AG04450 (cell line): ENCODE results near the gene BMPR1B. TPM values are rescaled to one million over a fixed set of nuclear protein-coding genes. Genes with fewer than 3 reads are reported as not detected.

ENCODE experiments used
- CTCF ChIA-PET: fragments of 300-600, 350-600 bp; formaldehyde crosslinking; extraction: SDS; loops from one replicate; lab custom pipeline; 2022; ENCODE audit warnings: antibody characterized with exemption, inconsistent platforms; lab: Charles Lee
- POLR2A ChIA-PET: fragments of 350-600 bp; formaldehyde crosslinking; extraction: SDS; loops from one replicate; lab custom pipeline; 2021; ENCODE audit warnings: antibody characterized with exemption, inconsistent platforms; lab: Yijun Ruan, JAX
- DNase-seq: peaks from one replicate; pipeline ENCODE4 v3.0.0-alpha.2; 2011; ENCODE audit warnings: low read depth, low spot score
- H3K27ac ChIP-seq: one replicate; pipeline ENCODE4 v1.5.1; 2012; ENCODE audit warnings: low read depth, low read length, control low read depth
- H3K27me3 ChIP-seq: one replicate; pipeline ENCODE4 v1.6.0; 2012; ENCODE audit warnings: low read length; ENCODE audit not compliant: control insufficient read depth, insufficient read depth
- H3K4me3 ChIP-seq: 2 replicates; pipeline ENCODE4 v1.5.1; 2011; ENCODE audit warnings: mild to moderate bottlenecking, low read depth, low read length, control low read depth
- H3K9me3 ChIP-seq: 2 replicates; pipeline ENCODE4 v1.5.1; 2012; ENCODE audit warnings: low read length; ENCODE audit not compliant: control insufficient read depth, insufficient read depth
- polyA plus RNA-seq: library from polyadenylated mRNA; depleted of rRNA; stranded (reverse); fragments of >200 nt; gene quantifications from 2 replicates; pipeline ENCODE4 v1.2.3, GENCODE V29; 2011
- TF ChIP-seq, protein P1 (sequence below): IDR thresholded peaks from 2 replicates; pipeline ENCODE4 v1.5.1; 2011; ENCODE audit warnings: low read depth, low read length, control low read depth, inconsistent platforms

The BMPR1B gene
- polyA plus RNA-seq, 1 experiment: 0.42 TPM

DNA sequence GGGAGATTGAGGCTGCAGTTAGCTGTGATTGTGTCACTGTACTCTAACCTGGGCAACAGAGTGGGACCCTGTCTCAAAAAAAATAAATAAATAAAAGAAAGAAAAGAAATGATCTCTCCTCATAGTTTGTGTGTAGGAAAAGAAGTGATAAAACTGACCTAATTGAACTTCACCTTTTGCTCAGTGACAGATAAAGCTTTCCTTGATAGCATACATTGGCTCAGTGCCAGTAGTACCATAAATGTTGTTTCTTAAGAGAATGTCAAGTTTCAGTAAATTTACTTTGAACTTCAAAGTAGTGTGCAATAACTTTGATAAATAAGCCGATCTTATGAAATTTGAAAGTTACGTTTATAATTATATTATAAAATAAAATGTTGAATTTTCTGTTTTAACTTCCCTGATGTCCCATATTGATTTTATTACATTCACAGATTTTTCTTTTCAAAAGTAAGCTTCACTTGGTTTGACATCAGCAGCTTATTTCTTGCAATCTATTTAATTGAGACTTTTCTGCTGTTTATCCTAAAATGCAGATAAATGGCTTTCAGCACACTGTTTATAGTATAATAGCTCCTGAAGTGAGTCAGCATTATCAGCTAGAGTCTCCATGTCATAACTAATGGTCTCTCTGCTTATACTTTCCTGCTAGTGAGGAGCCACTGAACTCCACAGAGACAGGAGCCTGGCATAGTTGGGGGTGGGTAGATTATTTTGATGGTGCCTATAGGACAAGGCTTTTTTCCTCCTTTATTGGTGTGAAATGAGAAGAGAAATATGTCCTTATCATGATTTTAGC is 330.1 kb downstream of the BMPR1B start:
- no peak for DNase-seq
- ChIA-PET POLR2A (interaction anchor here (0.6 kb wide), 1 partner anchor 27 kb away, joined by 3 read pairs; no protein-coding TSS in a partner anchor), CTCF (interaction anchor here (1.1 kb wide), 1 partner anchor 36 kb away, joined by 3 read pairs; no protein-coding TSS in a partner anchor)
- Histone ChIP-seq H3K4me3 (no peak overlapping the region), H3K27me3 (no peaks in the 10 kb centered on the region), H3K9me3 (no peaks in the 10 kb centered on the region), H3K27ac (no peak overlapping the region)
- TF ChIP-seq, protein P1, sequence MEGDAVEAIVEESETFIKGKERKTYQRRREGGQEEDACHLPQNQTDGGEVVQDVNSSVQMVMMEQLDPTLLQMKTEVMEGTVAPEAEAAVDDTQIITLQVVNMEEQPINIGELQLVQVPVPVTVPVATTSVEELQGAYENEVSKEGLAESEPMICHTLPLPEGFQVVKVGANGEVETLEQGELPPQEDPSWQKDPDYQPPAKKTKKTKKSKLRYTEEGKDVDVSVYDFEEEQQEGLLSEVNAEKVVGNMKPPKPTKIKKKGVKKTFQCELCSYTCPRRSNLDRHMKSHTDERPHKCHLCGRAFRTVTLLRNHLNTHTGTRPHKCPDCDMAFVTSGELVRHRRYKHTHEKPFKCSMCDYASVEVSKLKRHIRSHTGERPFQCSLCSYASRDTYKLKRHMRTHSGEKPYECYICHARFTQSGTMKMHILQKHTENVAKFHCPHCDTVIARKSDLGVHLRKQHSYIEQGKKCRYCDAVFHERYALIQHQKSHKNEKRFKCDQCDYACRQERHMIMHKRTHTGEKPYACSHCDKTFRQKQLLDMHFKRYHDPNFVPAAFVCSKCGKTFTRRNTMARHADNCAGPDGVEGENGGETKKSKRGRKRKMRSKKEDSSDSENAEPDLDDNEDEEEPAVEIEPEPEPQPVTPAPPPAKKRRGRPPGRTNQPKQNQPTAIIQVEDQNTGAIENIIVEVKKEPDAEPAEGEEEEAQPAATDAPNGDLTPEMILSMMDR: no peak

DNA sequence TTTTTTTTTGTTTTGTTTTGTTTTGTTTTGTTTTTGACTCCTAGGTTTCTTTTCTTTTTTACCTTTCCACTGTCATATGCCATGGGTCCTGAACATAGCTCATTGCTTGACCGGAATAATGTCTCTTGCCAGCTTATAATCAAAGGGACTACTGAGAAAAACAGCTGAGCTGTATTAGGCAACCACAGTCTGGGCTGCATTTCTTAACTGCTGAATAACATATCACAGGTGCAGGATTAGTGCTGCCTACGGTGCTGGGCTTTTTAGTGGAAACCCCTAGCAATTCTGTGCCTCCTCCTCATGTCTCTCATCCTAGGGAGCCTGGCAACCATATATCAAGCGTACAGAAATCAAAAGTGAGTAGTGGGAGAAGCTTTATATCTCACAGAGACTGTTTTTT is 333.5 kb downstream of the BMPR1B start:
- Histone ChIP-seq H3K9me3 (no peaks in the 10 kb centered on the region), H3K27me3 (no peaks in the 10 kb centered on the region), H3K4me3 (no peak overlapping the region), H3K27ac (no peak overlapping the region)
- TF ChIP-seq, protein P1: no peak
- no peak for DNase-seq
- ChIA-PET CTCF (interaction anchor here (1.0 to 6.5 kb wide), 3 partner anchors 33 to 473 kb away, joined by 3 to 83 read pairs (median 4); no protein-coding TSS in a partner anchor), POLR2A (interaction anchor here (0.7 kb wide), 1 partner anchor 103 kb away, joined by 3 read pairs; no protein-coding TSS in a partner anchor)

DNA sequence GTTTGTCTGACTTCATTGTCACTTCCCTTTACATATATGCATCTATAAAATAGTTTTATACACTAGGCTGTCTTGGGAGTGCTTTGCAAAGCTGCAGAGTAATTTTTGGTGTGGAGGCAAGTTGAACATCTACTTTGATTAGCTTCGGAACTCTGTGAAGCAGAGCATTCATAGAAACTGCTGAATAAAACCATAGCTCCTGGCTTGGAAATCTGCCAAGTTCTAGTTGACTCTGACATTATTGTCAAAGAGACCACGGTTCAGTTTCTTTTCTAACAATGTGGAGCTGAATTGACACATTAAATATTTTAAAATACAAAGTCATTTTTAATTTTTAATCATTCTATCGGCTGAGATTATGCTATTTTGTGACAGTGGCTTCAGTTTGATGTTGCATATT is 335.0 kb downstream of the BMPR1B start:
- Histone ChIP-seq H3K4me3 (no peak overlapping the region), H3K27me3 (no peaks in the 10 kb centered on the region), H3K9me3 (no peaks in the 10 kb centered on the region), H3K27ac (no peak overlapping the region)
- TF ChIP-seq, protein P1: no peak
- no peak for DNase-seq
- POLR2A ChIA-PET: no interaction called here
- CTCF ChIA-PET: interaction anchor here (0.9 to 6.5 kb wide), 2 partner anchors 471 to 1301 kb away, joined by 3 to 83 read pairs; no protein-coding TSS in a partner anchor

DNA sequence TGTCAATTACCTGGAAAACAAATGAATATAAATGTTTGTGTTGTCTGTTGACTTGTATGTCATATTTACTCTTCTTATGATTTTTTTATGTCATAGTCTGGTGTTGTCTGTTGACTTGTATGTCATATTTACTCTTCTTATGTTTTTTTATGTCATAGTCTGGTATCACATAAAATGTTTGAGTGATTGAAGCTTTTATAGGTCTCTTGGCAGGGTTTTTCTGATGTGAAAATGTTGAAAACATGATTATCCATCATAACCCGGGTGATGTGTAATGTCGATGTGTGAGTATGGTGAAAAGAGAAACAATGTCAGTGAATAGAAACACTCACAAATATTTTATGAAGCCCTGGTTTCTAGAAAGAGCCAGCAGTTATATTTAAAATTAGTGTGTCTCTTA is 335.7 kb downstream of the BMPR1B start:
- TF ChIP-seq, protein P1: no peak
- no peak overlapping the region for H3K27ac ChIP-seq
- H3K4me3 ChIP-seq: no peak overlapping the region
- CTCF ChIA-PET: interaction anchor here (6.5 kb wide), 1 partner anchor 472 kb away, joined by 83 read pairs; no protein-coding TSS in a partner anchor
- H3K27me3 ChIP-seq: no peaks in the 10 kb centered on the region
- H3K9me3 ChIP-seq: no peaks in the 10 kb centered on the region
- POLR2A ChIA-PET: no interaction called here
- DNase-seq: no peak
